Stimulated activated CD4-positive, alpha-beta T cell treated with anti-CD3 and anti-CD28 coated beads, Interleukin-2, amount 100 ng/mL, for 24 hours (primary cell): ENCODE measurements around the gene NFYC.

ENCODE experiments used
- DNase-seq, 2 donors: peaks; one replicate each; pipeline ENCODE4 v3.0.0-alpha.2; 2020

NFYC gene

GRCh38 chr1:40740039-40740996 lies 48.8 kb downstream of the NFYC start:
- DNase-seq, result no peak

- no peak for DNase-seq
These were observed 49.7 kb downstream of the NFYC start for GRCh38 chr1:40740997-40741736.

- DNase-seq, result peak in 1 of 2 donors; percentile 24
These were observed 51.0 kb downstream of the NFYC start for GRCh38 chr1:40742363-40743061.

GRCh38 chr1:40743452-40743851 lies 51.9 kb downstream of the NFYC start:
- DNase-seq, result no peak

GRCh38 chr1:40743860-40744259 lies 52.4 kb downstream of the NFYC start:
- DNase-seq, result no peak

GRCh38 chr1:40745176-40745575 lies 53.7 kb downstream of the NFYC start:
- no peak for DNase-seq

GRCh38 chr1:40746344-40747090 lies 55.0 kb downstream of the NFYC start:
- DNase-seq, result no peak

- no peak for DNase-seq
These were observed 57.6 kb downstream of the NFYC start for GRCh38 chr1:40748841-40749718.

GRCh38 chr1:40749817-40750216 lies 58.3 kb downstream of the NFYC start:
- DNase-seq, result no peak

- DNase-seq, result no peak
These were observed 59.0 kb downstream of the NFYC start for GRCh38 chr1:40750451-40750908.

- no peak for DNase-seq
These were observed 60.3 kb downstream of the NFYC start for GRCh38 chr1:40751802-40752201.

- no peak for DNase-seq
These were observed 61.8 kb downstream of the NFYC start for GRCh38 chr1:40753142-40753882.

- no peak for DNase-seq
These were observed 62.7 kb downstream of the NFYC start for GRCh38 chr1:40754201-40754600.

GRCh38 chr1:40755067-40755466 lies 63.6 kb downstream of the NFYC start:
- no peak for DNase-seq

GRCh38 chr1:40756523-40756922 lies 65.0 kb downstream of the NFYC start:
- no peak for DNase-seq

- DNase-seq, result no peak
These were observed 65.6 kb downstream of the NFYC start for GRCh38 chr1:40757084-40757483.

GRCh38 chr1:40758004-40758403 lies 66.5 kb downstream of the NFYC start:
- no peak for DNase-seq

GRCh38 chr1:40758578-40759343 lies 67.3 kb downstream of the NFYC start:
- no peak for DNase-seq

- DNase-seq, result no peak
These were observed 69.5 kb downstream of the NFYC start for GRCh38 chr1:40760984-40761383.
